Left renal cortex interstitium (tissue), 4 donors: ENCODE data around the gene LRRC4C. TPM values are rescaled to one million over a fixed set of nuclear protein-coding genes. Genes with fewer than 3 reads are reported as not detected.
A peak's percentile ranks its signal among the peaks of the same experiment; 100 is the strongest.
"Not testable (repeated sequence)": the region's sequence is repeated elsewhere in the genome, so short reads cannot be mapped to it uniquely, and the experiment has no call there.

Source experiments
- DNase-seq, 4 donors: peaks; one replicate each; pipeline ENCODE4 v3.0.0-alpha.2; 2013; ENCODE audit warnings: low read depth in 4 of 4, low spot score in 2 of 4, missing footprints in 1 of 4
- polyA plus RNA-seq, 4 donors: library from polyadenylated mRNA; unstranded; fragments of 120-200 nt; gene quantifications; one replicate each; pipeline ENCODE4 v1.2.1, GENCODE V29; 2013; ENCODE audit not compliant: insufficient read length in 4 of 4

Gene LRRC4C
- polyA plus RNA-seq, 4 donors = 12.8 to 15.3 (median 14.6) TPM

- no peak for DNase-seq
Observed at GRCh38 chr11:40938002-40938401, 521.5 kb downstream of the LRRC4C start.

DNA sequence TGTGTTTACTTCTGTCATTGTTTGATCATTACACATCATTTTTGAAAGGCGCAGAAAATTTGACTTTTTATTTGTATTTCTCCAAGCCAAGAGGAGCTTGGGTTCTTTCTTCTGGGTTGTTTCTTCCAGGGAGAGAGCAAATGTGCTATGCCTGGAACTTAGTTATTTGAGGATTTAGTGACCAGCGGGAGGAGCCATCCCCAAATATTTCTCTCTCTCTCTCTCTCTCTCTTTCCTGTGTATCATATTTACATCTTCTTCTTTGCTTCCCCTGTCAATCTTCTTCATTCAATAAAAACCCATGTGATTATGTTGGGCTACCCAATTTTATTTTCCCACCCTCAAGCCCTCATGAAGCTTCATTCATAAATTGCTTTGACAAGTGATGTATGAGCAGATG lies 534.5 kb downstream of the LRRC4C start:
- no peak for DNase-seq

DNA sequence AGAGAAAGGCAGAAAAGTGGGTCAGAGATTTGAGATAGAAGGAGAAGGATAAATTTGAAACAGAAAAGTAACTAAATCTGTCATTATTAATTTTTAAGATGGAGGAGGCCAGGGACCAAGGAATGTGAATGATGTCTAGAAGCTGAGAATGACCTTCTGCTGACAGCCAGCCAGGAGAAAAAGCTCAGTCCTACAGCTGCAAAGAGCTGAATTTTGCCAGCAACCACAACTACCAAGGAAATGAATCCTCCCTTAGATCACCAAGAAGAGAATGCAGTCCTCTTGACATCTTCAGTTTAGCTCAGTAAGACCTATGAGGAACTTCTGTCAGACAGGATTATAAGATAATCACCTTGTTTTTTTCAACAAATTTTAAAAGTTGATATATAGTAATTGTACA lies 538.2 kb downstream of the LRRC4C start:
- DNase-seq = no peak

- DNase-seq = not testable (repeated sequence)
Observed at GRCh38 chr11:40910774-40911173, 548.7 kb downstream of the LRRC4C start.

DNA sequence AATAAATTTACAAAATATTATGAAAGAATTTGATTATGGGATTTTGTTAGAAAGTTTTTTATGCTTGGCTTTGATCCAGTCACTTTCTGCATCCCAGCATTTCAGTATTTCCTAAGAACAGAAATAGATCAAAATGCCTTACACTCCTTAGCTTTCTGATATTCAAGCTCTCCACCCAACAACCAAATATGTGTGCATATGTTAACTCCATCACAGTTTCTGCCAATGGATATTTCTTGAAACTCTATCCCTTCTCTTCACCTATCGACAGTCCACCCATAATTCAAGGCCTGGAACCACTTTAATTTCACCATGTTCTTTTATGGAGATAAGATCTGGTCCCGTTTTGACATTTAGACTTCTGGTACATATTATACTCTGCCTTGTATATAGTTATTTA lies 565.0 kb downstream of the LRRC4C start:
- no peak for DNase-seq

- DNase-seq = no peak
Observed at GRCh38 chr11:40885250-40885954, 574.0 kb downstream of the LRRC4C start.

GRCh38 chr11:40882301-40882700 lies 577.2 kb downstream of the LRRC4C start:
- DNase-seq = no peak

DNA sequence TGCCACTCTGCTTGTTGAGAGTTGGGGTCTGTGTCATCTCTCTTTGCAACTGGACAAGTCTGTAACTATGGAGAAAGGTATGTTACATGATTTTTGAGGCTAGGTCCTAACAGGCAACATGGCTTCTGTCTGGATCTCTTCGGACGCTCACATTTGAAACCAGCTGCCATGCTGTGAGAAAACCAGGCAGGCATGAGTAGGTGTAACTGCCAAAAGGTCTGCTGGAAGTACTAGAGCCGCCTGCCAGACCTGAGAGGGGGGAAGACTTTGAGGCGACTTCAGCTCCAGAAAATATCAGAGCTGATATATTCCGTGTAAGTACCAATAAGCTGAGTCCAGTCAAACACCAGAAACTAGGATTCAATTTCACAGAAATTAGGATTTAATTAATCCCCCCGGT lies 579.5 kb downstream of the LRRC4C start:
- DNase-seq = no peak

DNA sequence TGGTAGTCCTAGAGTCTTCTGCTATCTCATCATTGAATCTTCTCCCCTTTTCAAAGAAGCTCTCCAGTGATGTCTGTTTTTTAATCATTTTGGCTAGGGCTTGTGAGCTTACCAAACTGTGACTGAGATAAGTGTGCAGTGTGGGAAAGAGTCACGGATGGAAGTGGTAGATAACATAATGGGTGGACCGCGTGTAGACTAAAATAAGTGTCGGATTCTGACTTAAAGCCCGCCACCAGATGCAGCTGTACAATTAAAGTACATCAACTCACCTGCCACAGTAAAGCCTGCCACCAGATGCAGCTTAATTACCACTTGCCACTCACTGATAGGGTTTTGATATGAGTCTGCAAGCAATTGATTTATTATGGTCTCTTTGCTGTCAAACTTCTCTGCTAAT lies 581.5 kb downstream of the LRRC4C start:
- no peak for DNase-seq

DNA sequence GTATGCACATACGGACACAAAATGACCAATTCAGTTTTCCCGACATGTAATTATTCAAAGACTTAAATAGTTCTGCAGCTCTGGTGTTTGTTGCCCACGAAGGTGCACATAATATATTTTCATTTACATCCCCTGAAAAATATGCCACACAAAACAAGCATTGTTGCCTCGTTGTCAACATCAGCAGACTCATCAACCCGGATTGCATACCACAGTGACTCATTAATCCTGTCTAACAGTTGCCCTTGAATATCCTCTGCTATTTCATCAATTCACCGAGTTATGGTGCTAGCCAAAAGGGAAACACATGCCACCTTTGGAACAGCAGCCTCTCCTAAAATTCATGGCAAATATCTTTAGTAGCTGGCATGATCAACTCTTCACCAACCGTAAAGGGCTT lies 582.2 kb downstream of the LRRC4C start:
- DNase-seq = no peak

- peak in 1 of 4 donors; percentile 4 for DNase-seq
Observed at GRCh38 chr11:40867991-40868632, 591.3 kb downstream of the LRRC4C start.

- DNase-seq = not testable (repeated sequence)
Observed at GRCh38 chr11:40857754-40858153, 601.7 kb downstream of the LRRC4C start.

- no peak for DNase-seq
Observed at GRCh38 chr11:40842750-40843339, 616.6 kb downstream of the LRRC4C start.

DNA sequence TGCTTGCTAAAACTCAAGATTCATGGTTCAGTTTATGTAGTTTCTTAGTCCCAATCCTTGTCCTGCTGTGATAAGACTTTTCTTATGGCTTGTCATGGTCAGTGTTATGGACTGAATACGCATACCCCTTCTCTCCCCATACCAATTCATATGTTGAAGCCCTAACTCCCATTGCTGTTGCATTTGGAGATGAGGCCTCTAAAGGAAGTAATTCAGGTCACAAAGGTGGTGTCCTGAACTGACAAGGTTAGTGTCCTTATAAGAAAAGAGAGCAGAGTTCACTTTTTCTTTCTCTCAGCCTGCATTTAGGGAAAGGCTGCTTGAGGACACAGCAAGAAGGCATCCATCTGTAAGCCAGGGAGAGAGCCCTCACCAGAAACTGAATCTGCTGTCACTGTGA lies 618.2 kb downstream of the LRRC4C start:
- DNase-seq = no peak

GRCh38 chr11:40838181-40838683 lies 621.2 kb downstream of the LRRC4C start:
- no peak for DNase-seq

DNA sequence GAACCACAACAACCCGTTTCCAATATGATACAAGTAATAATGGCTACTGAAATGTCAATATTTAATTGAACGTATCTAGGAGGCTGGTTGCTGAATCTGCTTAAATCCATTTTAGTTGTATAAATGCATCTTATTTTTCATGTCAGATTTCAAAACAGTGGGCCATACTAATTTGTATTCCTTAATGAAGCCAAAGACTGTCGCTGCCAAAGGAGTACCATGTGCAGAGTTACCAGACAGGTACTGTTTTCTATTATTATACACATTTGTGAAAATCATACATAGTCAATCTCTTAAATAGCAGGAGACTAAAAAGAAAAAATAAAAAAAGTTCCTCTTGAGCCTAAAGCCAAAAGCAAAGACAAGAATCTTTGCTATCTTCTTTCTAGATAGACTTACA lies 632.3 kb downstream of the LRRC4C start:
- no peak for DNase-seq

GRCh38 chr11:40826601-40827000 lies 632.9 kb downstream of the LRRC4C start:
- no peak for DNase-seq

- DNase-seq = no peak
Observed at GRCh38 chr11:40825201-40825834, 634.1 kb downstream of the LRRC4C start.

- no peak for DNase-seq
Observed at GRCh38 chr11:40819230-40819629, 640.2 kb downstream of the LRRC4C start.

DNA sequence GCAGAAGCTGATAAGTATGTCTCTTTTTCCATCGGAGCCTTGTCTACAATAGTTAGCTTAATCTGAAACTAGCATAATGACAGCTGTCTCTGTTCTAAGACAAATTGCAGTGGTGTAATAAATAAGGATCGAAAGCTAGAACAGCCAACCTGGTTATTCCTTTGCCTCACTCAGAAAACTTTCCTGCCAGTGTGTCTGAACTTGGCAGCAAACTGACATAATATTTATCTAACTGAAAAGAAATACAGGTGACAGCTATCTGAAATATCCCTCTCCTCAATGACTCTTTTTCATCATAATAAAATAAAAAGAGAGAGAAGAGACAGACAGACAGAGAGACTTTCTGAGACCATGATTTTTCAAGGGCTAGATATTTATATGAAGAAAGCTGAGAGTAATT lies 642.5 kb downstream of the LRRC4C start:
- no peak for DNase-seq

DNA sequence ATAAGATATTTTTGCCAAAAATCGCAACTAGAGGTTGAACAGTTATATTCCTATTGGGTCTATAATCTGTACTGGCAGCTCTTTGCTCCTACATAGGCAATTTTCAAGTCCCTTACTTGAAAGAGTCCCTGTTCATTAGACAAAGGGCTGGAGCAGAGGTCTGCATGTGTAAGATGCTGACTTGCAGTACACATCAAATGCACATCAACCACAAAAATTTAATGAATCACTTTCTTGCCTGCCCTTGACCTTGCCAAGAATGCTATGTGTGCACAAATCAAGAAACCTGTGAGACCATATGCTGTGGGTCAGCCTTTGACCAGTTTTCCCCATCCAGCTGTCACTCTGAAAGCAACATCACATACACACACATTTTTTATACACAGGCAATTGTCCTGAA lies 661.5 kb downstream of the LRRC4C start:
- DNase-seq = no peak
